ENCODE results near the gene KIF1C. TPM values are rescaled to one million over a fixed set of nuclear protein-coding genes. Genes with fewer than 3 reads are reported as not detected.

KIF1C gene
- polyA plus RNA-seq, 1 donor from 2014 or later, result 15.0 TPM

DNA sequence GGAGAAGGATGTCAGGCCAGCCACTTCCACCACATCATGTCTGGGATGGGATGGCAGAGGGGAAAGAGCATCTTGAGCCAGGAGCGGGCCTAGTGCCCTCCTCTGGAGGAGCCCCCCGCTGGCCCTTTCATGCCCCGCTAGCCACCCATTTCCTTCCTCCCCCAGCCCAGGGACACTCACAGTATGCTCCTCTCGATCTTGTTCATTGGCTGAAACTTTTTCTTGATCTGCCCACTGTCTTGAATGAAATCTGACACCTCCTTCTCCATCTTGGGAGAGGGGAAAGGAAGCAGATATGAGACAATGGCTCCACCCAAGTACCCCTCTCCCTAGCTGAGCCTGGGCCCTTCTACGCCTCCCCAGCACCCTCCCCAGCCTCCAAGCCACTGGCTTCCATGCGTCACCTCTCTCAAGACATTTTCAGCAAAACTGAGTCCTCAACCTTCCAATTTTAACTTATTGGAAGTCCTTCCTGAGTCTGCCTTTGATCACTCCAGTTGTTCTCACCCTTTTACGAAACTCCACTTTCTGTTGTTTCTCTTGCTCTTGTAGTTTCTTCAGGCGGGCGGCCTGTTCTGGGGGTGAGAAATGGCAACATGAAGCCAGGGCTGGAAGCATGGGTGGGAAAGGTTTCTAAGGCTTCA is 37.3 kb upstream of the KIF1C start:
- peaks cover 0 to 8% (median 3%) of the 10 kb centered on the region in 3 donors for H3K4me1 Mint-ChIP-seq
- no peaks in the 10 kb centered on the region for H3K9me3 Mint-ChIP-seq
- H3K27ac Mint-ChIP-seq, result no peak overlapping the region
- peaks cover 5% of the 10 kb centered on the region for H3K36me3 Mint-ChIP-seq
- H3K27me3 Mint-ChIP-seq, result no peaks in the 10 kb centered on the region
- peak overlapping the region in 1 of 4 donors; percentile 9 for H3K4me3 Mint-ChIP-seq

DNA sequence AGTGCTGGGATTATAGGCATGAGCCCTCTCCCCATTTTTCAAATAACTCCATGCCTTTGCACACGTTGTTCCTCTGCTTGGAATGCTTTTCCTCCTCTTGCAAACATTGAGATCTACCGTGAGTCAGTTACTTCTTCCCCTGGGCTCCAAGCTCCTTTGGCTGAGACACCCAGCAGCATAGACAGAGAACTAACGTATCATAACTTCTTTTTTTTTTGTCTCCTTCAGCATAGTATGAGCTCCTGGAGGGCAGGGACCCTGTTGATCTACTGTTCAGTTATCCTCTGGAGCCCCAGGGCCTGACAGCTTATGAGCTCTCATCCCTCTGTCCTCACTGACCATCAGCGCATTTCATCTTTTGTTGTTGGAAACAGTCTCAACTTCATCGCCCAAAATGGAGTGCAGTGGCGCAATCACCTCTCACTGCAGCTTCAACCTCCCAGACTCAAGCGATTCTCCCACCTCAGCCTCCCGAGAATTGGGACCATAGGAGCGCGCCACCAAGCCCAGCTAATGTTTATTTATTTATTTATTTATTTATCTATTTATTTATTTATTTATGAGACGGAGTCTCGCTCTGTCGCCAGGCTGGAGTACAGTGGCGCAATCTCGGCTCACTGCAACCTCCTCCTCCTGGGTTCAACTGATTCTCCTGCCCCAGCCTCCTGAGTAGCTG is 32.3 kb upstream of the KIF1C start:
- H3K36me3 Mint-ChIP-seq, result peaks cover 5% of the 10 kb centered on the region
- H3K9me3 Mint-ChIP-seq, result no peaks in the 10 kb centered on the region
- H3K27ac Mint-ChIP-seq, result peak overlapping the region in 1 of 3 donors; percentile 33
- H3K4me1 Mint-ChIP-seq, result peaks cover 6 to 20% (median 9%) of the 10 kb centered on the region in 3 donors
- H3K4me3 Mint-ChIP-seq, result peak overlapping the region in 3 of 4 donors; percentile 34 to 80 (median 49)
- H3K27me3 Mint-ChIP-seq, result no peaks in the 10 kb centered on the region

DNA sequence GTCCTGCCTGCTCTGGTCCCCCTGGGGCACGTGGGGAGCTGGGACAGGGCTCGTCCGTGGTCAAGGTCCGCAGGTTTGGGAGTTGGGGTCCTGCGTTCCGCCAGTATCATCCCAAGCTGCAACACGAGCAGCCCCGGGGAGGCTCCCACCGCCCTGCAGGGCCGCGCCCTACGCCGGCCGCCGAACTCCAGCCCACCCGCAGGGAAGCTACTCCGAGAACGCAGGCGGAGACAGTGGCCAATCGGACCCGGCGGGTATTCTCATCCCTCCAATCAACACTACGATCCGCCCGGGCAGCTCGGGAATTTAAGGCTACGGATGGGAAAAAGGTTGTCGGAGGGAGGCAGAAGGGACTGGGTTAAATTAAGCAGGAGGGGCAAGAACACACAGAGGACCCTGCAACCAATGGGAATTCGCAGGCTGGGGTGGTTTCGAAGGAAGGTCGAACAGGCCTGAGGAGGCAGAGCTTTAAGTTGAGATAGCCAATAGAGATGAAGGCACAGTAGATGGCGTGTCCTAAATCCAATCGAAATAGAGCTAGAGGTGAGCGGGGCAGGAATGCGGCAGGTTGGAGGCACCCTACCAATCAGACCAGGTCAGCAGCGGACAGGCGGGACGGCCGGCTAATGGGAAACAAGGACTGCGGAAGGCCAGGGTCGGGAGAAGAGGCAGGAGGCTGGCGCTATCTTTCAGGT is 30.8 kb upstream of the KIF1C start:
- H3K36me3 Mint-ChIP-seq, result peaks cover 3% of the 10 kb centered on the region
- no peaks in the 10 kb centered on the region for H3K27me3 Mint-ChIP-seq
- H3K9me3 Mint-ChIP-seq, result no peaks in the 10 kb centered on the region
- H3K4me1 Mint-ChIP-seq, result peaks cover 6 to 22% (median 7%) of the 10 kb centered on the region in 3 donors
- no peak overlapping the region for H3K4me3 Mint-ChIP-seq
- peak overlapping the region in 1 of 3 donors; percentile 23 for H3K27ac Mint-ChIP-seq

DNA sequence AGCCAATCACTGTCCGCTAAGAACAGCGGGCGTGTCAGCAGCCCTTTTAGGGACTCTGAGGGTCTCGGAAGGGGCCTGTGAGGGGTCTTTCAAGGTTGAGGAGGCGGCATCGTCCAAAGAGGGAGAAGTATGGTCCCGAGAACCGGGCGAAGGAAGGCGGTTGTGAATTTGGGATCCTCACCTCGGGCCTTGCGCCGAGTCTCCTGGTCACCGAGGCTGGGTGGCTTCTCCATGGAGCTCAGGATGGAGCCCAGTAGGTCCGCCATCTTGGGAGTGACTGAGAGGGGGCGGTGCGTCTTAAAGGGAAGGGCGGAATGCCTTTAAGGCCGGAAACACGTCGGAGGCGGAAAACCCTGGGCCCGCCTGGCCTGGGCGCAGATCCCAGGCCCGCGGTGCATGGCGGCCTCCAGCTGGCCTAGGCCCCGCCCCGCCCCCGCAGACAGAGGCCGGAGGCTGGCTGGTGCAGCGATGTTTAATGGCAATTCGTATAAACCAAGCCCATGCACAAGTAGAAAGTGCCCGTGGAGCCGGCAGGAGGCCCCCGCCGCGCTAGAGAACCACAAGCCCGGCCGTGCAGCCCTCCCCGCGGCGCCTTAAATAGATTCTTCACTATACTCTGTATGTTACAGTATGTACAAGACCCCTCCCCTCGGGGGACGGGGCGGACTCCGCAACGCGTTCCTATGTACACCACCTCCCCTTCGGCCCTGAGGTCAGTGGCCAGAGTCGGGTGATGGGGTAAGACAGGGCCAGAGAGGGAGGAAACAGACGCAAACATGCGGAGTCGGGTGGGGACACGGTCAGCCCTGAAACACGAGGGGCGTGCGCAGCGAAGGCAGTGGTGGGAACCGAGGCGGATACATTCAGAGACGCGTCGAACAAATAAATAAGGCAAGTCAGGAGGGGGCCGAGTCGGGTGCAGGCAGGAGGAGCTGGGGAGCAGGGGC is 29.9 kb upstream of the KIF1C start, which contains the start of gene SPAG7:
Gene SPAG7, minus strand, starts transcription at position 279 of the 947 bp plus-strand sequence. Its CDS starts 13 bp downstream, at position 266.
- Mint-ChIP-seq H3K27ac (peak within 1 kb of the TSS in 2 of 3 donors; percentile 23 to 94), H3K4me3 (no peak within 1 kb of the TSS), H3K4me1 (peaks cover 6 to 22% (median 7%) of the 10 kb centered on the region in 3 donors), H3K27me3 (no peaks in the 10 kb centered on the region), H3K36me3 (peaks cover 3% of the 10 kb centered on the region), H3K9me3 (no peaks in the 10 kb centered on the region)

DNA sequence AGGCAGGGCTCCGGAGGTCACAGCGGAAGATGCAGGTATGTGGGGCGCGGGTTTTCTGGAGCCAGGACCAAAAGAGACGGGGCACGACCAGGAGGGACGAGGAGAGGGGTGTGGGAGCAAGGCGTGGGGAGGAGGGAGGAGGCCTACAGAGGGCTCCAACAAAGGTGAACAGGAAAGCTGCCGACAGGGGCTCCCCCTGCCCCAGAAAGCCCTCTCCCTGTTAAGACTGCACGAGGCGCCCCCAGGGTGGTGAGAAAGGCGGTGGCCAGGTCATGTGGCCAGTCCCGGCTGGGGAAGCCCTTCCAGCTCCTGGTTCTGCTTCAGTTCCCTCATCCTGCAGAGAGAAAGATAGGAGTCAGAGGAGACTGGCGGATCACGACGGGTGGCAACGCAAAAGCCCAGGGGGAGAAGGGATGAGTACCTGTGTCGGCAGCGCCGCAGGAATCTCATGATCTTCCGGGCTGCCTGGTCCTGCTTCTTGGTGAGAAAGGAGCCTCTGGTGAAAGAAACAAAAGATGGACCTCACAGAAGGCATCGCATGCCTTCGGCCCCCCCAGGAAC is 29.2 kb upstream of the KIF1C start:
- no peaks in the 10 kb centered on the region for H3K27me3 Mint-ChIP-seq
- H3K4me3 Mint-ChIP-seq, result peak overlapping the region in 1 of 4 donors; percentile 54

DNA sequence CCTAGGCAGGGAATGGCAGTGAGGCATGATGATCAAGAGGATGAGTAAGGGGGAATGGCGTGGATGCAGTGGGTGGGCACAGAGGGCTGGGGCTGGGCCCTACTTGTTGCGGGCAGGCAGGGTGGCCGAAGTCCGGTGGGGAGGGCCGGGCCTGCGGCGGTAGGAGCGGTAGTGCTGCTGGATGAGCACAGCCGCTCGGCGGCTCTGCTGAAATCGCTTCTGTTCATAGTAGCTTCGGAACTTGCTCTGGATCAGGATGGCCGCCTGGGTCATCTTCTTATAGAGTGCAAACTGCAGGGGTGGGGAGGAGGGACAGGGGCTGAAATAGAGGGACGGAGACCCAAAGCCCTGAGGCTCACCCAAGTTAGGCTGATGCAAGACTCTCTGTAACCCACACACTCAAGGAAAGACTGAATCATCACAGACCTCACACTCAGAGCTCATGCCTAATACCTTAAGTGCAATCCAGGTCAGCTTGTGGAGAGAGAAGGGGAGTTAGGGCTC is 28.7 kb upstream of the KIF1C start:
- no peaks in the 10 kb centered on the region for H3K27me3 Mint-ChIP-seq
- peak overlapping the region in 2 of 4 donors; percentile 48 to 54 for H3K4me3 Mint-ChIP-seq
- H3K36me3 Mint-ChIP-seq, result peaks cover 3% of the 10 kb centered on the region
- H3K4me1 Mint-ChIP-seq, result peaks cover 5 to 22% (median 6%) of the 10 kb centered on the region in 3 donors
- no peaks in the 10 kb centered on the region for H3K9me3 Mint-ChIP-seq
- H3K27ac Mint-ChIP-seq, result peak overlapping the region in 1 of 3 donors; percentile 36

More for the DNA sequence above, 29.2 kb upstream of the KIF1C start:
- Mint-ChIP-seq H3K9me3 (no peaks in the 10 kb centered on the region), H3K36me3 (peaks cover 3% of the 10 kb centered on the region), H3K27ac (no peak overlapping the region), H3K4me1 (peaks cover 5 to 22% (median 6%) of the 10 kb centered on the region in 3 donors)

DNA sequence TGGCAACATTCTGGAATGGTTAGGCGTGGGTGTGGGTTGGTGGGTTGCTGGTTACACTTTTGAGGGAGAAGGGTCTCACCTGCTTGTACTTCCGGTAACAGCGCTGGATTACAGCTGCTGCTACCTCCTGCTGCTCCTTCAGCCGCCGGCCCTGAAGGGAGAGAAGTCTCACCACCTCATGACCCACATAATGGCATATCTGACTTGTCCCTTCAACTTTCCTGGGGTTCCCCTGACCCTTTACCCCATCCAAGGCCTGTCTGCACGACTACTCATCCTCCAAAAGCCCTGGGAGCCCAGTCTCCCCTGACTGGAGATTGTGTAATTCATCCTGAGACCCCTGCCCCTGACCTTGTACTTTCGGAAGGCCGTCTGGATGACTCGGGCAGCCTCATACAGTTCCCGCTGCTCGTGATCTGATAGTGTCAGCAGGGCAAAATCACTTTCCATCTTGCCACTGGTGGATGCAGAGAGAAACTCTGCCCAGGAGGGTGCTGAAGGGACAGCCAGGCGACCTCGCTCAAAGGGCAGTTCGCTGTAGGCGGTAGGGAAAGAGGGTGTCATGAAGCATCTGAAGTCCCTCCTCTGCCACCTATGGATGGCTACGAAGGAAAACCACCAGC is 28.1 kb upstream of the KIF1C start:
- Mint-ChIP-seq H3K27me3 (no peaks in the 10 kb centered on the region), H3K27ac (peak overlapping the region in 2 of 3 donors; percentile 36 to 67), H3K4me1 (peaks cover 5 to 22% (median 6%) of the 10 kb centered on the region in 3 donors), H3K9me3 (no peaks in the 10 kb centered on the region), H3K36me3 (peaks cover 3% of the 10 kb centered on the region), H3K4me3 (peak overlapping the region in 3 of 4 donors; percentile 48 to 81 (median 54))

DNA sequence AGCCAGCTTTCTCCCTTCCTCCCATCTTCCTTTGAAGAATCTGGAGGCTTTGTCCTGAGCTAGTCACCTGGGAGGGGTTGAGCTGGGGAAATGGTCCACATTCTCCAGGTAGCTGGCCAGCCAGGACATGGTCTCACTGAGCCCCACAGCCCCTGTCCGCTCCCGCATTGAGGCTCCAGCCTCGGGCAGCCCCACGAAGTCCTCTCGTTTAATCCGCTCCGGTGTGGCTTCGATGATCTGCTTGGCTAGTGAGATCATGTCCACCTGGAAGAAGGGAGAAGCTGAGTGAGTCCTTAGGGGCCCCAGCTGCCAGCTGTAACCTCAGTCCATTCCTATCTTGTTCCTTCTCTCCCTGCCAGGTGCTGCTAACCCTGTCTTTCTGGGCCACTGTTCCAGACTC is 27.5 kb upstream of the KIF1C start:
- Mint-ChIP-seq H3K27me3 (no peaks in the 10 kb centered on the region), H3K4me3 (peak overlapping the region in 1 of 4 donors; percentile 64), H3K4me1 (peaks cover 5 to 21% (median 6%) of the 10 kb centered on the region in 3 donors), H3K9me3 (no peaks in the 10 kb centered on the region), H3K27ac (peak overlapping the region in 1 of 3 donors; percentile 67), H3K36me3 (peaks cover 2% of the 10 kb centered on the region)

DNA sequence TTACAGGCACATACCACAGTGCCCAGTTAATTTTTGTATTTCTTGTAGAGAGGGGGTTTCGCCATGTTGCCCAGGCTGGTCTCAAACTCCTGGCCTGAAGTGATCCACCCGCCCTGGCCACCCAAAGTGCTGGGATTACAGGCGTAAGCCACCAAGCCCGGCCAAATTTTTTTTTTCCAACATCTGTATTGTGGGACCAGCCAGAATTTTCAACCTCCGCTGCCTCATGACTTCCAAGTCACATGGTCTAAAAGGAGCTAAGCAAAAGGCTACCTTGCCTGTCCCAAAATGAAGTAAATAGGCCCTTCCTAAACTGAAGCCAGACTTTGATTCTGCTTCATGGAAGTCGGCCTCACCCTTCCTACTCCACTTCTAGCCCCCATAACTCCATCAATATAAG is 25.9 kb upstream of the KIF1C start:
- Mint-ChIP-seq H3K4me1 (peaks cover 0 to 11% (median 2%) of the 10 kb centered on the region in 3 donors), H3K36me3 (no peaks in the 10 kb centered on the region), H3K9me3 (no peaks in the 10 kb centered on the region), H3K4me3 (no peak overlapping the region), H3K27ac (peak overlapping the region in 1 of 3 donors; percentile 31), H3K27me3 (no peaks in the 10 kb centered on the region)

DNA sequence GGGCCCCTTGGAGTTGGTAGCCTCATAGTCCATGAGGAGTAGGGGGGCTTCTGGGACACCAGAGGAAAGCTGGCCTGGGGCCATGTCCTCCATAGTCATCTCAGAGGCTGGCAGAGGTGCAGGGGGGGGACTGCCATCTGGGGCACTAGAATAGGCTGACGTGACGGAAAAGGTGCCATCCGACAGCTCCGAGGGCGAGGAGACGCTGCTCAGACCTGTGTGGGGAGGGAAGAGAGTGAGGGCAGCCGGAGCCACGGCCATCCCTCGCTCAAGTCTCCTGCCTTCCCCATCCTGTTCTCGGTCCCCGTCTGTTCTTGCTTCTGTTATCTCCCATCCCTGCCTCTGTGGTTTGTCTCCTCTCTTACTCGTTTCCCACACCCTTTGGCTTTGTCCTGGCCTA is 25.4 kb upstream of the KIF1C start:
- Mint-ChIP-seq H3K4me1 (peaks cover 0 to 11% (median 2%) of the 10 kb centered on the region in 3 donors), H3K27me3 (no peaks in the 10 kb centered on the region), H3K4me3 (no peak overlapping the region), H3K36me3 (no peaks in the 10 kb centered on the region), H3K27ac (peak overlapping the region in 1 of 3 donors; percentile 31), H3K9me3 (no peaks in the 10 kb centered on the region)

DNA sequence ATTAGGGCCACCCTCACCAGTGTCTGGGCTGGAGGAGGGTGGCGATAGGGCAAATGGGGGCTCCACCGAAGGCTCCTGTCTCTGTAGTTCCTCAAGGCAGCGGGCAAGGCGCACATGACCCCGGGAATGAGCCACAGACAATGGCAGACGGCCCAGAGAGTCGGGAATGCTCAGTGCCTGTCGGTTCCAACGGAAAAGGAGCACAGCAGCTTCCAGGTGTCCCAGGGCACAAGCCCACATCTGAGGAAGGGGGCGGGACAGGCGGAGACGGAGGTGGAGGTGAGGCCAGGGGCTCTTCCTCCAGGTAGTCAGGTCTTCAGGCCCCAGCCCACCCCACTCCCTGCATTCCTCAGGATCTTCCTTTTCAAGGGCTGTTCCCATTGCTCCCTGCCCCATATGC is 25.0 kb upstream of the KIF1C start:
- no peaks in the 10 kb centered on the region for H3K36me3 Mint-ChIP-seq
- peaks cover 0 to 11% (median 2%) of the 10 kb centered on the region in 3 donors for H3K4me1 Mint-ChIP-seq
- no peaks in the 10 kb centered on the region for H3K27me3 Mint-ChIP-seq
- no peak overlapping the region for H3K4me3 Mint-ChIP-seq
- no peak overlapping the region for H3K27ac Mint-ChIP-seq
- H3K9me3 Mint-ChIP-seq, result no peaks in the 10 kb centered on the region

DNA sequence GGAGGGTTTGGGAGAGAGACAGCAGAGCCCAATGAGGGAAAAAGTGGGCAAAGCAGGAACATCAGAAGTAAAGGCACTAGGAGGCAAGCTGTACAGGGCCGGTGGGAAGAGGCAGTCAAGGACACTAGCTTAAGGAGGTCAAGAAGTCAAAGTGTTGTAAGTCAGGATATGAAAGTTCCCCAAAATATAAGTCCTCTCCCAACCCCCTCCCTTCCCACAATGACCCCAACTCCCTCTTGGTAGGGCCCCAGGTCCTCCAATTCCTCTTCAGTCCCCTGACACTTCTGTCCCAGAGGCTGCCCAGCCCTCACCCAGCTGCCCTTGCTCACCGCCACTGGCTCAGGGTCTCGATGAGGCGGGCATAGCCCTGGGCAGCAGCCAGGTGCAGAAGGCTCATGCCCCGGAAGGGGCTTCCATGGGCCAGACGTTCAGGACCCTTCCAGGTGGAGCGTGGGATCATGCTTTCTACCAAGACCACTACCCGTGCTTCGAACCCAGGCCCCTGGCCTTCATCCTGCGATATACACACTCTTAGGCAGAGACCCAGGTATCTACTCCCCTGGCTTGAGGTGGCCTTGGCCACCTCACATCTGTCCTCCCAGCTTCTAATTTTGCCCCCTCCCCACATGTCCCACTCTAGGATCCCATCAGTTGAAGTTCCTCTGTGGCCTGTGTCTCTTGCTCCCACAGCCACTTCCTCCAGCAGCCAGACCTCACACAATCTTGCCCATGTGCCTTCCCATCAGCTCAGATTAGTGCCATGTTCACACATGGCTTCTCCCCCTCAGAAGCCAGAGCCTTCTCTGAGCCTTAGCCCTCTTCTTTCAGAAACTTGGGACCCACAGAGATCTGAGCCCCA is 24.3 kb upstream of the KIF1C start:
- Mint-ChIP-seq H3K36me3 (no peaks in the 10 kb centered on the region), H3K27me3 (no peaks in the 10 kb centered on the region), H3K27ac (peak overlapping the region in 1 of 3 donors; percentile 50), H3K9me3 (no peaks in the 10 kb centered on the region), H3K4me1 (peaks cover 2 to 14% (median 2%) of the 10 kb centered on the region in 3 donors), H3K4me3 (no peak overlapping the region)
